Loucy (cell line): ENCODE measurements around the gene PPP2R5B.

ENCODE experiments used
- H2AFZ ChIP-seq: fragments of 200-600 bp; sonication (generic); 2 replicates; pipeline ENCODE4 v1.6.0; 2016; ENCODE audit warnings: antibody characterized with exemption, mild to moderate bottlenecking, low read length, moderate library complexity
- H3F3A ChIP-seq: fragments of 200-600 bp; 2 replicates; pipeline ENCODE4 v1.6.0; 2016; ENCODE audit warnings: antibody characterized with exemption, low read depth, mild to moderate bottlenecking
- H3K27me3 ChIP-seq: fragments of 200-600 bp; sonication (generic); 2 replicates; pipeline ENCODE4 v1.6.1; 2014; ENCODE audit warnings: low read length, mild to moderate bottlenecking; ENCODE audit not compliant: insufficient read depth, poor library complexity, severe bottlenecking
- H3K36me3 ChIP-seq: fragments of 200-600 bp; sonication (generic); 2 replicates; pipeline ENCODE4 v1.6.1; 2016; ENCODE audit warnings: low read length; ENCODE audit not compliant: insufficient read depth
- H3K4me1 ChIP-seq: fragments of 200-600 bp; sonication (generic); 2 replicates; pipeline ENCODE4 v1.5.1; 2014; ENCODE audit warnings: low read length, mild to moderate bottlenecking; ENCODE audit not compliant: insufficient read depth, poor library complexity, severe bottlenecking
- H3K4me2 ChIP-seq: fragments of 200-600 bp; sonication (generic); 2 replicates; pipeline ENCODE4 v1.6.0; 2014; ENCODE audit warnings: antibody characterized with exemption, low read length, low read depth, mild to moderate bottlenecking; ENCODE audit not compliant: poor library complexity, severe bottlenecking
- H3K4me3 ChIP-seq: fragments of 200-600 bp; sonication (generic); 2 replicates; pipeline ENCODE4 v1.5.1; 2014; ENCODE audit warnings: low read length, mild to moderate bottlenecking, mixed read lengths; ENCODE audit not compliant: poor library complexity, severe bottlenecking
- H3K79me2 ChIP-seq: fragments of 200-600 bp; sonication (generic); 2 replicates; pipeline ENCODE4 v1.6.1; 2014; ENCODE audit warnings: low read length; ENCODE audit not compliant: insufficient read depth
- H3K9ac ChIP-seq: fragments of 200-600 bp; sonication (generic); 2 replicates; pipeline ENCODE4 v1.6.0; 2014; ENCODE audit warnings: mild to moderate bottlenecking, low read depth, low read length, moderate library complexity; ENCODE audit not compliant: poor library complexity, severe bottlenecking
- H3K9me2 ChIP-seq: fragments of 200-600 bp; sonication (generic); replicated peaks from 2 replicates; pipeline ENCODE4 v1.6.1; 2016; ENCODE audit warnings: low read depth, low read length, mixed read lengths
- H3K9me3 ChIP-seq: fragments of 200-600 bp; sonication (generic); 2 replicates; pipeline ENCODE4 v1.6.1; 2014; ENCODE audit warnings: mild to moderate bottlenecking, antibody characterized with exemption, low read length, low read depth; ENCODE audit not compliant: insufficient read depth
- H4K20me1 ChIP-seq: fragments of 200-600 bp; sonication (generic); 2 replicates; pipeline ENCODE4 v1.6.0; 2014; ENCODE audit warnings: antibody characterized with exemption, low read length, mild to moderate bottlenecking; ENCODE audit not compliant: insufficient read depth, poor library complexity, severe bottlenecking
- CTCF ChIP-seq: fragments of 200-600 bp; sonication (generic); conservative IDR thresholded peaks from 2 replicates; pipeline ENCODE4 v1.5.1; 2014; ENCODE audit warnings: mild to moderate bottlenecking, antibody characterized with exemption, low read length
- EZH2phosphoT487 ChIP-seq: fragments of 200-600 bp; IDR thresholded peaks from 2 replicates; pipeline ENCODE4 v1.6.1; 2018; ENCODE audit warnings: antibody characterized with exemption, mild to moderate bottlenecking, moderate library complexity, borderline replicate concordance

The PPP2R5B gene

GRCh38 chr11:64916775-64917662 is 7.5 kb upstream of the PPP2R5B start, which contains the start of gene ATG2A:
Gene ATG2A, minus strand, starts transcription at chr11:64917209. Its CDS starts 74 bp downstream, at chr11:64917135.
- TF ChIP-seq CTCF = no peak
- no peak for TF ChIP-seq EZH2phosphoT487
- H3K4me2 ChIP-seq = peak within 1 kb of the TSS; percentile 92
- no peaks in the 10 kb centered on the region for H3F3A ChIP-seq
- no peaks in the 10 kb centered on the region for H3K9me3 ChIP-seq
- peaks cover 18% of the 10 kb centered on the region for H3K4me1 ChIP-seq
- no peaks in the 10 kb centered on the region for H4K20me1 ChIP-seq
- no peaks in the 10 kb centered on the region for H3K9me2 ChIP-seq
- peak within 1 kb of the TSS; percentile 95 for H3K9ac ChIP-seq
- no peaks in the 10 kb centered on the region for H3K36me3 ChIP-seq
- peak within 1 kb of the TSS; percentile 65 for H2AFZ ChIP-seq
- H3K79me2 ChIP-seq = peaks cover 19% of the 10 kb centered on the region
- no peaks in the 10 kb centered on the region for H3K27me3 ChIP-seq
- peak within 1 kb of the TSS; percentile 81 for H3K4me3 ChIP-seq

GRCh38 chr11:64917663-64917995 is 6.9 kb upstream of the PPP2R5B start:
- Histone ChIP-seq H3K79me2 (peaks cover 19% of the 10 kb centered on the region), H4K20me1 (no peaks in the 10 kb centered on the region), H2AFZ (peak overlapping the region; percentile 65), H3K4me2 (peak overlapping the region; percentile 80), H3F3A (no peaks in the 10 kb centered on the region), H3K27me3 (no peaks in the 10 kb centered on the region), H3K9ac (peak overlapping the region; percentile 72), H3K4me1 (peaks cover 18% of the 10 kb centered on the region), H3K9me3 (no peaks in the 10 kb centered on the region), H3K36me3 (no peaks in the 10 kb centered on the region), H3K9me2 (no peaks in the 10 kb centered on the region), H3K4me3 (peak overlapping the region; percentile 70)
- TF ChIP-seq EZH2phosphoT487 (no peak), CTCF (no peak)

GRCh38 chr11:64918017-64918416 is 6.5 kb upstream of the PPP2R5B start:
- Histone ChIP-seq H3K4me3 (peak overlapping the region; percentile 70), H3K9me2 (no peaks in the 10 kb centered on the region), H3K27me3 (no peaks in the 10 kb centered on the region), H3K4me2 (peak overlapping the region; percentile 80), H3K4me1 (peaks cover 18% of the 10 kb centered on the region), H3K79me2 (peaks cover 19% of the 10 kb centered on the region), H3K36me3 (no peaks in the 10 kb centered on the region), H3F3A (no peaks in the 10 kb centered on the region), H2AFZ (peak overlapping the region; percentile 65), H3K9ac (peak overlapping the region; percentile 72), H3K9me3 (no peaks in the 10 kb centered on the region), H4K20me1 (no peaks in the 10 kb centered on the region)
- TF ChIP-seq CTCF (peak; percentile 51), EZH2phosphoT487 (no peak)
